Prostate gland (tissue), 2 donors: ENCODE measurements around the gene CLIC5. TPM values are rescaled to one million over a fixed set of nuclear protein-coding genes. Genes with fewer than 3 reads are reported as not detected.

ENCODE experiments used
- DNase-seq: peaks from one replicate; pipeline ENCODE4 v3.0.0-alpha.2; 2019; ENCODE audit warnings: low spot score
- H3K27ac ChIP-seq, 2 donors: fragments of 200-600 bp; sonication (generic); 2 replicates each; pipeline ENCODE4 v1.5.1; 2017 to 2019
- H3K27me3 ChIP-seq: fragments of 200-600 bp; sonication (generic); replicated peaks from 2 replicates; pipeline ENCODE4 v1.5.1; 2019; ENCODE audit not compliant: insufficient read depth
- H3K36me3 ChIP-seq, 2 donors: fragments of 200-600 bp; sonication (generic); 1 replicate in 1 of 2; 2 replicates in 1 of 2; pipeline versions ENCODE4 v1.5.1 to v1.8.1; 2017 to 2019
- H3K4me1 ChIP-seq: fragments of 200-600 bp; sonication (generic); replicated peaks from 2 replicates; pipeline ENCODE4 v1.5.1; 2019
- H3K4me3 ChIP-seq, 2 donors: fragments of 200-600 bp; sonication (generic); 2 replicates each; pipeline ENCODE4 v1.5.1; 2017 to 2019
- H3K9me3 ChIP-seq: fragments of 200-600 bp; sonication (generic); 2 replicates; pipeline ENCODE4 v1.5.1; 2017
- CTCF ChIP-seq, 4 experiments: fragments of 200-600 bp in 2 of 4; fragments of 450-650 bp in 2 of 4; sonication (generic) in 2 of 4; IDR thresholded peaks; 1 replicate in 3 of 4; 2 replicates in 1 of 4; pipeline ENCODE4 v1.5.1; 2016 to 2019; ENCODE audit warnings: antibody characterized with exemption in 4 of 4, mild to moderate bottlenecking in 2 of 4, moderate library complexity in 2 of 4
- POLR2A ChIP-seq: fragments of 450-650 bp; IDR thresholded peaks from one replicate; pipeline ENCODE4 v1.6.1; 2016; ENCODE audit warnings: antibody characterized with exemption, mild to moderate bottlenecking
- POLR2AphosphoS5 ChIP-seq: sonication (generic); formaldehyde crosslinking; IDR thresholded peaks from one replicate; pipeline ENCODE4 v1.6.1; 2017; ENCODE audit warnings: antibody characterized with exemption
- WGBS: methylation state at CpG from one replicate; pipeline ENCODE4 v1.1.5; 2018; 5-methylcytosine and 5-hydroxymethylcytosine counted together
- intact Hi-C: fragments of 100-400 bp; cut with DNase I; formaldehyde crosslinking; loops from one replicate; pipeline ENCODE4 v1.14.2; 2022
- total RNA-seq, 2 donors: library from RNA; depleted of rRNA; stranded (reverse); fragments of >200 nt; gene quantifications; one replicate each; pipeline ENCODE4 v1.1.0, GENCODE V29; 2016

Gene CLIC5
- total RNA-seq, 2 donors from 2014 or later = 3.2 to 4.5 TPM

- Histone ChIP-seq H3K27me3 (no peaks in the 10 kb centered on the region), H3K36me3 (no peaks in the 10 kb centered on the region), H3K27ac (no peak overlapping the region), H3K4me3 (no peak overlapping the region), H3K9me3 (no peaks in the 10 kb centered on the region), H3K4me1 (no peaks in the 10 kb centered on the region)
- no peak for DNase-seq
- WGBS = 94% methylated on average over 5 of the region's 5 CpGs
- intact Hi-C loops = loop anchor here (5.0 kb wide), 2 partner anchors 1264 to 1444 kb away; no protein-coding TSS in a partner anchor
- TF ChIP-seq POLR2A (no peak), POLR2AphosphoS5 (no peak), CTCF (IDR thresholded peaks at IDR 0.05) (no peak)
Observed at GRCh38 chr6:45920819-45921511, 94.7 kb downstream of the CLIC5 start.

GRCh38 chr6:45917439-45917838 is 98.2 kb downstream of the CLIC5 start:
- H3K9me3 ChIP-seq = no peaks in the 10 kb centered on the region
- H3K4me1 ChIP-seq = no peaks in the 10 kb centered on the region
- no peak overlapping the region for H3K27ac ChIP-seq
- H3K36me3 ChIP-seq = no peaks in the 10 kb centered on the region
- intact Hi-C loops = no loop called here
- H3K27me3 ChIP-seq = no peaks in the 10 kb centered on the region
- DNase-seq = no peak
- H3K4me3 ChIP-seq = no peak overlapping the region
- WGBS = 91% methylated on average over 2 of the region's 2 CpGs
- TF ChIP-seq POLR2AphosphoS5 (no peak), CTCF (IDR thresholded peaks at IDR 0.05) (no peak)

- Histone ChIP-seq H3K4me3 (no peak overlapping the region), H3K27ac (no peak overlapping the region), H3K4me1 (no peaks in the 10 kb centered on the region), H3K36me3 (no peaks in the 10 kb centered on the region), H3K9me3 (no peaks in the 10 kb centered on the region), H3K27me3 (no peaks in the 10 kb centered on the region)
- no peak for DNase-seq
- 83% methylated on average over 5 of the region's 5 CpGs for WGBS
- TF ChIP-seq POLR2A (no peak), POLR2AphosphoS5 (no peak), CTCF (IDR thresholded peaks at IDR 0.05) (no peak)
- intact Hi-C loops = no loop called here
Observed at GRCh38 chr6:45916692-45917091, 99.0 kb downstream of the CLIC5 start.

GRCh38 chr6:45915780-45916468 is 99.7 kb downstream of the CLIC5 start:
- Histone ChIP-seq H3K4me1 (no peaks in the 10 kb centered on the region), H3K9me3 (no peaks in the 10 kb centered on the region), H3K36me3 (no peaks in the 10 kb centered on the region), H3K4me3 (no peak overlapping the region), H3K27ac (no peak overlapping the region), H3K27me3 (no peaks in the 10 kb centered on the region)
- intact Hi-C loops = no loop called here
- no peak for DNase-seq
- TF ChIP-seq POLR2AphosphoS5 (no peak), POLR2A (no peak), CTCF (IDR thresholded peaks at IDR 0.05) (no peak)
- WGBS = 83% methylated on average over 3 of the region's 3 CpGs

- no peaks in the 10 kb centered on the region for H3K27me3 ChIP-seq
- DNase-seq = no peak
- intact Hi-C loops = no loop called here
- no peak overlapping the region for H3K27ac ChIP-seq
- no peak overlapping the region for H3K4me3 ChIP-seq
- no peaks in the 10 kb centered on the region for H3K9me3 ChIP-seq
- H3K4me1 ChIP-seq = no peaks in the 10 kb centered on the region
- WGBS = 94% methylated on average over 7 of the region's 7 CpGs
- no peaks in the 10 kb centered on the region for H3K36me3 ChIP-seq
- no peak for TF ChIP-seq POLR2AphosphoS5
- no peak for TF ChIP-seq POLR2A
- TF ChIP-seq CTCF (IDR thresholded peaks at IDR 0.05) = no peak
Observed at GRCh38 chr6:45911691-45912090, 104.0 kb downstream of the CLIC5 start.
